ENCODE results near the gene PELI3.

GRCh38 chr11:66473167-66473566, 6.5 kb downstream of the PELI3 start:
- TF ChIP-seq, protein P1, sequence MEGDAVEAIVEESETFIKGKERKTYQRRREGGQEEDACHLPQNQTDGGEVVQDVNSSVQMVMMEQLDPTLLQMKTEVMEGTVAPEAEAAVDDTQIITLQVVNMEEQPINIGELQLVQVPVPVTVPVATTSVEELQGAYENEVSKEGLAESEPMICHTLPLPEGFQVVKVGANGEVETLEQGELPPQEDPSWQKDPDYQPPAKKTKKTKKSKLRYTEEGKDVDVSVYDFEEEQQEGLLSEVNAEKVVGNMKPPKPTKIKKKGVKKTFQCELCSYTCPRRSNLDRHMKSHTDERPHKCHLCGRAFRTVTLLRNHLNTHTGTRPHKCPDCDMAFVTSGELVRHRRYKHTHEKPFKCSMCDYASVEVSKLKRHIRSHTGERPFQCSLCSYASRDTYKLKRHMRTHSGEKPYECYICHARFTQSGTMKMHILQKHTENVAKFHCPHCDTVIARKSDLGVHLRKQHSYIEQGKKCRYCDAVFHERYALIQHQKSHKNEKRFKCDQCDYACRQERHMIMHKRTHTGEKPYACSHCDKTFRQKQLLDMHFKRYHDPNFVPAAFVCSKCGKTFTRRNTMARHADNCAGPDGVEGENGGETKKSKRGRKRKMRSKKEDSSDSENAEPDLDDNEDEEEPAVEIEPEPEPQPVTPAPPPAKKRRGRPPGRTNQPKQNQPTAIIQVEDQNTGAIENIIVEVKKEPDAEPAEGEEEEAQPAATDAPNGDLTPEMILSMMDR (IDR thresholded peaks at IDR 0.05; ENCODE audit: insufficient read depth, low read length), result no peak
- no peak for TF ChIP-seq POLR2AphosphoS5 (IDR thresholded peaks at IDR 0.05; ENCODE audit: low read depth)
- no peak for TF ChIP-seq SPI1 (IDR thresholded peaks at IDR 0.05; ENCODE audit: borderline replicate concordance, low read depth)

All from HL-60 (cell line).